SK-N-SH (cell line): ENCODE data around the gene BMPR1A. TPM values are rescaled to one million over a fixed set of nuclear protein-coding genes. Genes with fewer than 3 reads are reported as not detected.
A peak's percentile ranks its signal among the peaks of the same experiment; 100 is the strongest.

Experiments used
- CTCF ChIA-PET: fragments of 300-600, 350-600 bp; formaldehyde crosslinking; extraction: SDS; loops from one replicate; lab custom pipeline; 2021; lab: Yijun Ruan, JAX
- POLR2A ChIA-PET: fragments of 350-600 bp; sonication (Branson Sonifier 250); formaldehyde crosslinking; extraction: SDS; loops from one replicate; lab custom pipeline; 2020; ENCODE audit warnings: antibody characterized with exemption, inconsistent platforms; lab: Yijun Ruan, JAX
- DNase-seq: peaks from one replicate; pipeline ENCODE4 v3.0.0; 2012
- H2AFZ ChIP-seq: fragments of 200-600 bp; sonication (generic); 2 replicates; pipeline ENCODE4 v1.8.1; 2016; ENCODE audit warnings: antibody characterized with exemption, mild to moderate bottlenecking, low read depth
- H3F3A ChIP-seq: fragments of 200-600 bp; sonication (generic); replicated peaks from 2 replicates; pipeline ENCODE3; 2016; ENCODE audit warnings: antibody characterized with exemption, mild to moderate bottlenecking; ENCODE audit not compliant: insufficient read depth
- H3K27ac ChIP-seq, 2 experiments: fragments of 200-500 bp in 1 of 2; fragments of 200-600 bp in 1 of 2; sonication (Bioruptor generic) in 1 of 2; sonication (generic), shearing (Covaris generic) in 1 of 2; 2 replicates each; pipeline versions ENCODE4 v1.5.1 to v1.6.1; 2014 to 2016; ENCODE audit warnings: low read depth in 2 of 2, inconsistent platforms in 1 of 2, low read length in 1 of 2, mild to moderate bottlenecking in 1 of 2, mixed read lengths in 1 of 2
- H3K27me3 ChIP-seq: fragments of 200-600 bp; sonication (generic), shearing (Covaris generic); 2 replicates; pipeline ENCODE4 v1.6.1; 2016; ENCODE audit warnings: mixed run types; ENCODE audit not compliant: insufficient read depth
- H3K36me3 ChIP-seq, 2 experiments: fragments of 200-500 bp in 1 of 2; fragments of 200-600 bp in 1 of 2; sonication (Bioruptor generic) in 1 of 2; sonication (generic) in 1 of 2; replicated peaks in 1 of 2; 2 replicates each; pipeline versions ENCODE3 to v1.5.1; 2014 to 2016; ENCODE audit warnings: low read length in 1 of 2, mild to moderate bottlenecking in 1 of 2; ENCODE audit not compliant: insufficient read depth in 2 of 2, control insufficient read depth in 1 of 2
- H3K4me1 ChIP-seq, 2 experiments: fragments of 200-500 bp in 1 of 2; fragments of 200-600 bp in 1 of 2; sonication (Bioruptor generic) in 1 of 2; sonication (generic), shearing (Covaris generic) in 1 of 2; 2 replicates each; pipeline versions ENCODE4 v1.5.1 to v1.6.1; 2014 to 2016; ENCODE audit warnings: low read depth in 1 of 2, low read length in 1 of 2, mixed run types in 1 of 2; ENCODE audit not compliant: insufficient read depth in 2 of 2, control insufficient read depth in 1 of 2
- H3K4me2 ChIP-seq: fragments of 200-600 bp; sonication (generic), shearing (Covaris generic); 2 replicates; pipeline ENCODE4 v1.6.1; 2017; ENCODE audit warnings: mixed run types
- H3K4me3 ChIP-seq, 2 experiments: fragments of 200-500 bp in 1 of 2; fragments of 200-600 bp in 1 of 2; sonication (Bioruptor generic) in 1 of 2; sonication (generic), shearing (Covaris generic) in 1 of 2; 2 replicates each; pipeline versions ENCODE4 v1.5.1 to v1.8.1; 2014 to 2016; ENCODE audit warnings: low read depth in 2 of 2, inconsistent platforms in 1 of 2, low read length in 1 of 2, mild to moderate bottlenecking in 1 of 2, mixed read lengths in 1 of 2, moderate library complexity in 1 of 2
- H3K79me2 ChIP-seq: fragments of 200-600 bp; sonication (generic); 2 replicates; pipeline ENCODE4 v1.8.1; 2017; ENCODE audit warnings: mild to moderate bottlenecking; ENCODE audit not compliant: insufficient read depth
- H3K9ac ChIP-seq: fragments of 200-600 bp; sonication (generic); 2 replicates; pipeline ENCODE4 v1.6.1; 2017; ENCODE audit warnings: mixed run types
- H3K9me2 ChIP-seq: fragments of 200-600 bp; sonication (generic); 2 replicates; pipeline ENCODE4 v1.6.1; 2017; ENCODE audit warnings: mixed run types
- H3K9me3 ChIP-seq: fragments of 200-600 bp; sonication (generic); 2 replicates; pipeline ENCODE4 v1.6.1; 2017; ENCODE audit warnings: mixed run types, mild to moderate bottlenecking, moderate library complexity
- H4K20me1 ChIP-seq: fragments of 200-600 bp; sonication (generic); 2 replicates; pipeline ENCODE4 v1.6.1; 2017; ENCODE audit warnings: mild to moderate bottlenecking, mixed run types; ENCODE audit not compliant: insufficient read depth
- FOXJ3 ChIP-seq: sonication (generic); formaldehyde crosslinking; IDR thresholded peaks from 2 replicates; pipeline ENCODE4 v1.5.1; 2020; ENCODE audit warnings: mild to moderate bottlenecking, missing genetic modification reagents
- GATA2 ChIP-seq: sonication (generic); formaldehyde crosslinking; IDR thresholded peaks from 2 replicates; pipeline ENCODE4 v1.5.0; 2020; ENCODE audit warnings: mild to moderate bottlenecking, missing genetic modification reagents
- MEF2A ChIP-seq: IDR thresholded peaks from 2 replicates; pipeline ENCODE4 v1.4.0; 2012; ENCODE audit warnings: low read depth, borderline replicate concordance
- RCOR1 ChIP-seq: fragments of 150-350 bp; IDR thresholded peaks from 2 replicates; pipeline ENCODE4 v1.6.1; 2017; ENCODE audit warnings: antibody characterized with exemption, low read length
- WGBS: methylation state at CpG from one replicate; pipeline ENCODE4 v1.1.6; 2017; ENCODE audit warnings: low lambda C conversion rate; 5-methylcytosine and 5-hydroxymethylcytosine counted together
- polyA plus RNA-seq, 3 experiments: library from polyadenylated mRNA; depleted of rRNA; stranded (reverse); fragments of >200 nt; gene quantifications; 2 replicates each; pipeline ENCODE4 v1.2.3, GENCODE V29; 2012
- TF ChIP-seq, protein P1 (sequence below): IDR thresholded peaks from 2 replicates; pipeline ENCODE4 v1.6.1; 2012; ENCODE audit warnings: mild to moderate bottlenecking, low read depth, low read length, moderate library complexity
- TF ChIP-seq, protein P2 (sequence below): IDR thresholded peaks from 2 replicates; pipeline ENCODE4; 2012
- TF ChIP-seq, protein P3 (sequence below): IDR thresholded peaks from 2 replicates; pipeline ENCODE4 v1.4.0; 2012; ENCODE audit warnings: low read depth
- TF ChIP-seq, protein P4 (sequence below): fragments of 150-350 bp; IDR thresholded peaks from 2 replicates; pipeline ENCODE4 v1.6.1; 2016; ENCODE audit warnings: mild to moderate bottlenecking, low read depth, low read length
- TF ChIP-seq, protein P5 (sequence below): fragments of 150-350 bp; IDR thresholded peaks from 2 replicates; pipeline ENCODE4 v1.6.1; 2017; ENCODE audit warnings: antibody characterized with exemption, low read length, low read depth, borderline replicate concordance
- TF ChIP-seq, protein P6 (sequence below): fragments of 200-600 bp; sonication (generic); IDR thresholded peaks from 2 replicates; pipeline ENCODE4 v1.6.1; 2017; ENCODE audit warnings: antibody characterized with exemption, mild to moderate bottlenecking, moderate library complexity

The BMPR1A gene
- polyA plus RNA-seq, 1 of the 3 experiments (the other 2 are of a cell fraction): 12.7 TPM

DNA sequence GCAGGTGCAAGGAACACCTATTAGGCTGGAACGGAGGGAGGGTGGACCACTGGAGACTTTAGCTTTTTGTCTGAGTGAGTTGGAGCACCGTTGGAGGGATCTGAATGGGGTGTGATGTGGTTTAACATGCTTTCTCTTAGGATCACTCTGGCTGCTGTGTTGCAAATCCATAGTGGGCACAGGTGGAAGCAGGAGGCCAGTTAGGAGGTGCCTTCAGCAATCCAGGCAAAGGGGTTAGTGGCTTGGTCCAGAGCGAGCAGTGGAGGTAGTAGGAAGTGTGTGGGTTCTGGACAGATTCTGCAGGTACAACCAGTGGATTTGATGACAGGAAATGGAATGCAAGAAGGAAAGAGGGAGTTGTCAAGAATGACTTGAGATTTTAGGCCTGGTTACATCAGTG, 106.0 kb downstream of the BMPR1A start (continued):
- TF ChIP-seq, protein P1, sequence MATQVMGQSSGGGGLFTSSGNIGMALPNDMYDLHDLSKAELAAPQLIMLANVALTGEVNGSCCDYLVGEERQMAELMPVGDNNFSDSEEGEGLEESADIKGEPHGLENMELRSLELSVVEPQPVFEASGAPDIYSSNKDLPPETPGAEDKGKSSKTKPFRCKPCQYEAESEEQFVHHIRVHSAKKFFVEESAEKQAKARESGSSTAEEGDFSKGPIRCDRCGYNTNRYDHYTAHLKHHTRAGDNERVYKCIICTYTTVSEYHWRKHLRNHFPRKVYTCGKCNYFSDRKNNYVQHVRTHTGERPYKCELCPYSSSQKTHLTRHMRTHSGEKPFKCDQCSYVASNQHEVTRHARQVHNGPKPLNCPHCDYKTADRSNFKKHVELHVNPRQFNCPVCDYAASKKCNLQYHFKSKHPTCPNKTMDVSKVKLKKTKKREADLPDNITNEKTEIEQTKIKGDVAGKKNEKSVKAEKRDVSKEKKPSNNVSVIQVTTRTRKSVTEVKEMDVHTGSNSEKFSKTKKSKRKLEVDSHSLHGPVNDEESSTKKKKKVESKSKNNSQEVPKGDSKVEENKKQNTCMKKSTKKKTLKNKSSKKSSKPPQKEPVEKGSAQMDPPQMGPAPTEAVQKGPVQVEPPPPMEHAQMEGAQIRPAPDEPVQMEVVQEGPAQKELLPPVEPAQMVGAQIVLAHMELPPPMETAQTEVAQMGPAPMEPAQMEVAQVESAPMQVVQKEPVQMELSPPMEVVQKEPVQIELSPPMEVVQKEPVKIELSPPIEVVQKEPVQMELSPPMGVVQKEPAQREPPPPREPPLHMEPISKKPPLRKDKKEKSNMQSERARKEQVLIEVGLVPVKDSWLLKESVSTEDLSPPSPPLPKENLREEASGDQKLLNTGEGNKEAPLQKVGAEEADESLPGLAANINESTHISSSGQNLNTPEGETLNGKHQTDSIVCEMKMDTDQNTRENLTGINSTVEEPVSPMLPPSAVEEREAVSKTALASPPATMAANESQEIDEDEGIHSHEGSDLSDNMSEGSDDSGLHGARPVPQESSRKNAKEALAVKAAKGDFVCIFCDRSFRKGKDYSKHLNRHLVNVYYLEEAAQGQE: no peak
- TF ChIP-seq, all 33 proteins: peak for 0

DNA sequence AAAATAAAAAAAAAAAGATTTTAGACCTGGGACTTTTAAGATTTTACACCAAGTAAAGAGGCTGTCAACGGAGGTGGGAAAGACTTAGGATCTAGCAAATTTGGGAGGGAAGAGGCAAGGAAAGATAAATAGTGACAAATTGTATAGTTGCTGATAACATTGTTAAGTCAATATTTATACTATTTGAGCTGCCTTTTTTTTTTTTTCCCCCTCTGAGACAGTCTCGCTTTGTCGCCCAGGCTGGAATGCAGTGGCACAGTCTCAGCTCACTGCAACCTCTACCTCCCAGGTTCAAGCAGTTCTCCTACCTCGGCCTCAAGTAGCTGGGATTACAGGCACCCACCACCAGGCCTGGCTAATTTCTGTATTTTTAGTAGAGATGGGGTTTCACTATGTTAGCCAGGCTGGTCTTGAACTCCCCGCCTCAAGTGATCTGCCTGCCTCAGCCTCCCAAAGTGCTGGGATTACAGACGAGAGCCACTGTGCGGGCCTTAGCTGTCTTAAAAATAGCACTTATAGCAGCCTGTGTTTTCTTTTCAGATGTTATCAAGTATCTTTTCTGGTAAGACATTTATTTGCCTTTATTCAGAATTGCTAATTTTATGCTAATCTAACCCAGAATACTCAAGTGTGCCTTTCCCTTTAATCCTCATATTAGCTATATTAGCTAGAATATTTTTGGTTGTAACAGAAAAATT, 106.5 kb downstream of the BMPR1A start:
- no peaks in the 10 kb centered on the region for H3K9me3 ChIP-seq
- no peak overlapping the region for H3K4me3 ChIP-seq
- H3F3A ChIP-seq: peaks cover 20% of the 10 kb centered on the region
- no peak for DNase-seq
- H3K9me2 ChIP-seq: no peaks in the 10 kb centered on the region
- H2AFZ ChIP-seq: no peak overlapping the region
- peaks cover 0 to 6% of the 10 kb centered on the region in 2 experiments for H3K36me3 ChIP-seq
- H3K9ac ChIP-seq: no peak overlapping the region
- CTCF ChIA-PET: interaction anchor here (0.8 to 1.0 kb wide), 2 partner anchors 13 to 24 kb away, joined by 3 read pairs; no protein-coding TSS in a partner anchor
- POLR2A ChIA-PET: no interaction called here
- H3K27ac ChIP-seq: peak overlapping the region in 1 of 2 experiments; percentile 2; a peak in 2 of 4 replicates
- no peaks in the 10 kb centered on the region for H4K20me1 ChIP-seq
- no peaks in the 10 kb centered on the region for H3K27me3 ChIP-seq
- TF ChIP-seq RCOR1: no peak
- TF ChIP-seq, protein P2, sequence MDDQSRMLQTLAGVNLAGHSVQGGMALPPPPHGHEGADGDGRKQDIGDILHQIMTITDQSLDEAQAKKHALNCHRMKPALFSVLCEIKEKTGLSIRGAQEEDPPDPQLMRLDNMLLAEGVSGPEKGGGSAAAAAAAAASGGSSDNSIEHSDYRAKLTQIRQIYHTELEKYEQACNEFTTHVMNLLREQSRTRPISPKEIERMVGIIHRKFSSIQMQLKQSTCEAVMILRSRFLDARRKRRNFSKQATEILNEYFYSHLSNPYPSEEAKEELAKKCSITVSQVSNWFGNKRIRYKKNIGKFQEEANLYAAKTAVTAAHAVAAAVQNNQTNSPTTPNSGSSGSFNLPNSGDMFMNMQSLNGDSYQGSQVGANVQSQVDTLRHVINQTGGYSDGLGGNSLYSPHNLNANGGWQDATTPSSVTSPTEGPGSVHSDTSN: no peak
- TF ChIP-seq FOXJ3: no peak
- TF ChIP-seq GATA2 (CRISPR knock-in tag): no peak
- TF ChIP-seq, protein P3, sequence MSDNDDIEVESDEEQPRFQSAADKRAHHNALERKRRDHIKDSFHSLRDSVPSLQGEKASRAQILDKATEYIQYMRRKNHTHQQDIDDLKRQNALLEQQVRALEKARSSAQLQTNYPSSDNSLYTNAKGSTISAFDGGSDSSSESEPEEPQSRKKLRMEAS: no peak
- TF ChIP-seq MEF2A: no peak
- TF ChIP-seq, protein P4, sequence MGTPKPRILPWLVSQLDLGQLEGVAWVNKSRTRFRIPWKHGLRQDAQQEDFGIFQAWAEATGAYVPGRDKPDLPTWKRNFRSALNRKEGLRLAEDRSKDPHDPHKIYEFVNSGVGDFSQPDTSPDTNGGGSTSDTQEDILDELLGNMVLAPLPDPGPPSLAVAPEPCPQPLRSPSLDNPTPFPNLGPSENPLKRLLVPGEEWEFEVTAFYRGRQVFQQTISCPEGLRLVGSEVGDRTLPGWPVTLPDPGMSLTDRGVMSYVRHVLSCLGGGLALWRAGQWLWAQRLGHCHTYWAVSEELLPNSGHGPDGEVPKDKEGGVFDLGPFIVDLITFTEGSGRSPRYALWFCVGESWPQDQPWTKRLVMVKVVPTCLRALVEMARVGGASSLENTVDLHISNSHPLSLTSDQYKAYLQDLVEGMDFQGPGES: no peak
- TF ChIP-seq, protein P5, sequence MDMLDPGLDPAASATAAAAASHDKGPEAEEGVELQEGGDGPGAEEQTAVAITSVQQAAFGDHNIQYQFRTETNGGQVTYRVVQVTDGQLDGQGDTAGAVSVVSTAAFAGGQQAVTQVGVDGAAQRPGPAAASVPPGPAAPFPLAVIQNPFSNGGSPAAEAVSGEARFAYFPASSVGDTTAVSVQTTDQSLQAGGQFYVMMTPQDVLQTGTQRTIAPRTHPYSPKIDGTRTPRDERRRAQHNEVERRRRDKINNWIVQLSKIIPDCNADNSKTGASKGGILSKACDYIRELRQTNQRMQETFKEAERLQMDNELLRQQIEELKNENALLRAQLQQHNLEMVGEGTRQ: no peak
- TF ChIP-seq, protein P6, sequence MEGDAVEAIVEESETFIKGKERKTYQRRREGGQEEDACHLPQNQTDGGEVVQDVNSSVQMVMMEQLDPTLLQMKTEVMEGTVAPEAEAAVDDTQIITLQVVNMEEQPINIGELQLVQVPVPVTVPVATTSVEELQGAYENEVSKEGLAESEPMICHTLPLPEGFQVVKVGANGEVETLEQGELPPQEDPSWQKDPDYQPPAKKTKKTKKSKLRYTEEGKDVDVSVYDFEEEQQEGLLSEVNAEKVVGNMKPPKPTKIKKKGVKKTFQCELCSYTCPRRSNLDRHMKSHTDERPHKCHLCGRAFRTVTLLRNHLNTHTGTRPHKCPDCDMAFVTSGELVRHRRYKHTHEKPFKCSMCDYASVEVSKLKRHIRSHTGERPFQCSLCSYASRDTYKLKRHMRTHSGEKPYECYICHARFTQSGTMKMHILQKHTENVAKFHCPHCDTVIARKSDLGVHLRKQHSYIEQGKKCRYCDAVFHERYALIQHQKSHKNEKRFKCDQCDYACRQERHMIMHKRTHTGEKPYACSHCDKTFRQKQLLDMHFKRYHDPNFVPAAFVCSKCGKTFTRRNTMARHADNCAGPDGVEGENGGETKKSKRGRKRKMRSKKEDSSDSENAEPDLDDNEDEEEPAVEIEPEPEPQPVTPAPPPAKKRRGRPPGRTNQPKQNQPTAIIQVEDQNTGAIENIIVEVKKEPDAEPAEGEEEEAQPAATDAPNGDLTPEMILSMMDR: no peak
- H3K4me2 ChIP-seq: no peak overlapping the region
- peaks cover 14% of the 10 kb centered on the region; the same call in 1 of the 2 replicates for H3K79me2 ChIP-seq
- peaks cover 9 to 33% of the 10 kb centered on the region in 2 experiments; a peak in 2 of 4 replicates for H3K4me1 ChIP-seq
- WGBS: 92% methylated on average over 7 of the region's 7 CpGs
